Gastrocnemius medialis (tissue), 4 donors: ENCODE data around the gene FAM53A. TPM values are rescaled to one million over a fixed set of nuclear protein-coding genes. Genes with fewer than 3 reads are reported as not detected.

ENCODE experiments used
- ATAC-seq, 2 donors: fragments of 150-250 bp; one replicate each; pipeline ENCODE4 v1.9.1; 2016
- DNase-seq, 2 donors: peaks; one replicate each; pipeline ENCODE4 v3.0.0-alpha.2; 2019
- H3K27ac ChIP-seq, 4 donors: fragments of 200-600 bp; sonication (generic); 1 replicate in 1 of 4; 2 replicates in 3 of 4; pipeline ENCODE4 v1.5.1; 2016 to 2018; ENCODE audit warnings: mild to moderate bottlenecking in 2 of 4, moderate library complexity in 1 of 4
- H3K27me3 ChIP-seq, 3 donors: fragments of 200-600 bp; sonication (generic) in 2 of 3; 1 replicate in 1 of 3; 2 replicates in 2 of 3; pipeline versions ENCODE4 v1.5.1 to v1.6.0; 2016 to 2019; ENCODE audit warnings: mild to moderate bottlenecking in 1 of 3, moderate library complexity in 1 of 3
- H3K36me3 ChIP-seq, 2 donors: fragments of 200-600 bp; sonication (generic) in 1 of 2; one replicate each; pipeline ENCODE4 v1.5.1; 2017 to 2018
- H3K4me1 ChIP-seq, 2 donors: fragments of 200-600 bp; sonication (generic) in 1 of 2; one replicate each; pipeline ENCODE4 v1.5.1; 2016 to 2017; ENCODE audit warnings: mild to moderate bottlenecking in 2 of 2
- H3K4me3 ChIP-seq, 4 donors: fragments of 200-600 bp; sonication (generic) in 3 of 4; 1 replicate in 1 of 4; 2 replicates in 3 of 4; pipeline ENCODE4 v1.5.1; 2016 to 2019; ENCODE audit warnings: mild to moderate bottlenecking in 2 of 4
- H3K9me3 ChIP-seq, 3 donors: fragments of 200-600 bp; sonication (generic) in 2 of 3; 1 replicate in 1 of 3; 2 replicates in 2 of 3; pipeline ENCODE4 v1.5.1; 2016 to 2019
- POLR2A ChIP-seq, 2 donors: fragments of 450-650 bp; IDR thresholded peaks; one replicate each; pipeline ENCODE4 v1.6.1; 2017; ENCODE audit warnings: antibody characterized with exemption in 2 of 2, mild to moderate bottlenecking in 2 of 2, moderate library complexity in 2 of 2
- in situ Hi-C, 4 donors: fragments of 200-750 bp; cut with MboI; loops; one replicate each; pipeline versions ENCODE4 v1.15.0 to v1.8.0; 2017; ENCODE audit warnings: low sequenced_read_pairs in 4 of 4
- intact Hi-C: fragments of 100-400 bp; cut with DNase I; formaldehyde crosslinking; loops from one replicate; pipeline ENCODE4 v1.15.1; 2023; ENCODE audit warnings: low total_unique reads
- total RNA-seq, 4 donors: library from RNA; depleted of rRNA; stranded (reverse); fragments of >200 nt; gene quantifications; one replicate each; pipeline versions ENCODE4 v1.1.0 to v1.2.3, GENCODE V29; 2016
- TF ChIP-seq, protein P1 (sequence below), 5 experiments: fragments of 450-650 bp in 3 of 5; fragments of 200-600 bp in 2 of 5; sonication (generic) in 2 of 5; IDR thresholded peaks in 4 of 5; conservative IDR thresholded peaks in 1 of 5; 1 replicate in 4 of 5; 2 replicates in 1 of 5; pipeline ENCODE4 v1.5.1; 2016 to 2019; ENCODE audit warnings: antibody characterized with exemption in 5 of 5, mild to moderate bottlenecking in 3 of 5, moderate library complexity in 3 of 5

FAM53A gene
- total RNA-seq, 4 donors from 2014 or later, result 1.8 to 5.2 (median 2.8) TPM

- ATAC-seq (peak; percentile 94 to 96), DNase-seq (peak; percentile 93 to 96)
- peak; percentile 74 to 80 for TF ChIP-seq POLR2A (IDR thresholded peaks at IDR 0.05)
- TF ChIP-seq, protein P1, sequence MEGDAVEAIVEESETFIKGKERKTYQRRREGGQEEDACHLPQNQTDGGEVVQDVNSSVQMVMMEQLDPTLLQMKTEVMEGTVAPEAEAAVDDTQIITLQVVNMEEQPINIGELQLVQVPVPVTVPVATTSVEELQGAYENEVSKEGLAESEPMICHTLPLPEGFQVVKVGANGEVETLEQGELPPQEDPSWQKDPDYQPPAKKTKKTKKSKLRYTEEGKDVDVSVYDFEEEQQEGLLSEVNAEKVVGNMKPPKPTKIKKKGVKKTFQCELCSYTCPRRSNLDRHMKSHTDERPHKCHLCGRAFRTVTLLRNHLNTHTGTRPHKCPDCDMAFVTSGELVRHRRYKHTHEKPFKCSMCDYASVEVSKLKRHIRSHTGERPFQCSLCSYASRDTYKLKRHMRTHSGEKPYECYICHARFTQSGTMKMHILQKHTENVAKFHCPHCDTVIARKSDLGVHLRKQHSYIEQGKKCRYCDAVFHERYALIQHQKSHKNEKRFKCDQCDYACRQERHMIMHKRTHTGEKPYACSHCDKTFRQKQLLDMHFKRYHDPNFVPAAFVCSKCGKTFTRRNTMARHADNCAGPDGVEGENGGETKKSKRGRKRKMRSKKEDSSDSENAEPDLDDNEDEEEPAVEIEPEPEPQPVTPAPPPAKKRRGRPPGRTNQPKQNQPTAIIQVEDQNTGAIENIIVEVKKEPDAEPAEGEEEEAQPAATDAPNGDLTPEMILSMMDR (IDR thresholded peaks at IDR 0.05 in 4 of 5, conservative IDR thresholded peaks at IDR 0.05 in 1 of 5), result no peak
- H3K27me3 ChIP-seq, result no peaks in the 10 kb centered on the region
- peak within 1 kb of the TSS; percentile 94 to 98 (median 97) for H3K27ac ChIP-seq
- H3K9me3 ChIP-seq, result no peaks in the 10 kb centered on the region
- H3K4me3 ChIP-seq, result peak within 1 kb of the TSS; percentile 79 to 95 (median 83)
- intact Hi-C loops (loop anchor here (1.0 to 10.0 kb wide), 4 partner anchors 9 to 694 kb away; partner anchors contain the start of genes CFAP99, LETM1, SLBP and ZFYVE28), in situ Hi-C loops (no loop called here)
- H3K36me3 ChIP-seq, result peaks cover 0 to 19% of the 10 kb centered on the region in 2 donors
- peaks cover 24 to 27% of the 10 kb centered on the region in 2 donors for H3K4me1 ChIP-seq
These were observed 37.0 kb upstream of the FAM53A start, which contains the start of the genes TACC3 and TMEM129 for GRCh38 chr4:1721003-1721665. Gene TACC3, plus strand, starts transcription at chr4:1721521. Its CDS starts 1,901 bp downstream, at chr4:1723422. Gene TMEM129, minus strand, starts transcription at chr4:1721323. Its CDS starts 486 bp downstream, at chr4:1720837.

DNA sequence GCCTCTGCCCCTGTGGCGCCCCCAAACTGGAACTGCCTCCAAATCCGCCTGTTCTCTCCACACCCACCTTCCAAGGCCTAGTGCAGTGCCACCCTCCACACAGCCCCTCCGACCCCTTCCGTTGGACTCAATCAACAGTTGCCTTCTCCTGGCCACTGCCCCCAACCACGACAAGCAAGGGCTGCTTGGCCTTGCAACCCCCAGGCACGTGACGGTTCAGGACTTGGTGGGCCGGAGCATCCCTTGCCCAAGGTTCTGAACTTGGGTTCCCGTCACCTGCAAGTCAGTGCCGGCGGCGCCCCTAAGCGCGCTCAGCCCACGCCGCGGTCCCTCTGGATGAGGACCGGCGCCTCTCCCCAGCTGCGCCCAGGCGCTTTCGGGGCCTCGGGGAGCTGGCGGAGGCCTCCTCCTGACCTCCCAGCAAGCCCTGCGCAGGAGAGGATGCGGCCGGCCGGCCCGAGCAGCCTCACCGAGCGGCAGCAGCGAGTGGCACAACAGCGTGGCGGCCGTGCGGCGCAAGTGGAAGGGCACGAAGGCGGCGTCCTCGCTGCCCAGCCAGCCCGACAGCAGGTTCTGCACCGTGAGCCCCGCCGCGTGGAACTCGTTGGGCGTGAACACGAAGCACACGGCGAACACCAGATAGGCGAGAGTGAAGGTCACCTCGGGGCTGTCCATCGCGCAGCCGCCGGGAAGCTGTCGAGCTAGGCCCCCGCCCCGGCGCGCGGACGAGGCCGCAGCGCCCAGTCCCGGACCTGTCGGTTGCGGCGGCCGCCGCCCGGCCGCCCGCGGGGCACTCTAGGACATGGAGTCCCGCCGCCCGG is 36.3 kb upstream of the FAM53A start:
- Histone ChIP-seq H3K27me3 (no peaks in the 10 kb centered on the region), H3K36me3 (peaks cover 0 to 19% of the 10 kb centered on the region in 2 donors), H3K27ac (peak overlapping the region; percentile 94 to 98 (median 97)), H3K4me1 (peaks cover 24 to 25% of the 10 kb centered on the region in 2 donors), H3K9me3 (no peaks in the 10 kb centered on the region), H3K4me3 (peak overlapping the region; percentile 79 to 95 (median 83))
- in situ Hi-C loops, result no loop called here
- ATAC-seq (peak; percentile 45 to 50), DNase-seq (peak in 1 of 2 donors; percentile 40)
- TF ChIP-seq, protein P1 (IDR thresholded peaks at IDR 0.05 in 4 of 5, conservative IDR thresholded peaks at IDR 0.05 in 1 of 5), result no peak
- TF ChIP-seq POLR2A (IDR thresholded peaks at IDR 0.05), result no peak
- intact Hi-C loops, result loop anchor here (10.0 kb wide), 2 partner anchors 136 to 694 kb away; partner anchors contain the start of genes CFAP99 and ZFYVE28

GRCh38 chr4:1718095-1718850 is 34.2 kb upstream of the FAM53A start:
- H3K9me3 ChIP-seq, result no peaks in the 10 kb centered on the region
- no peaks in the 10 kb centered on the region for H3K27me3 ChIP-seq
- no peak for ATAC-seq
- in situ Hi-C loops (no loop called here), intact Hi-C loops (no loop called here)
- H3K27ac ChIP-seq, result peak overlapping the region in 3 of 4 donors; percentile 18 to 98 (median 96)
- no peak overlapping the region for H3K4me3 ChIP-seq
- DNase-seq, result no peak
- no peak for TF ChIP-seq POLR2A (IDR thresholded peaks at IDR 0.05)
- TF ChIP-seq, protein P1 (IDR thresholded peaks at IDR 0.05 in 4 of 5, conservative IDR thresholded peaks at IDR 0.05 in 1 of 5), result no peak
- H3K4me1 ChIP-seq, result peaks cover 26 to 31% of the 10 kb centered on the region in 2 donors
- peaks cover 0 to 19% of the 10 kb centered on the region in 2 donors for H3K36me3 ChIP-seq
